ENCODE results near the gene CABP4.
"Not testable (repeated sequence)": the region's sequence is repeated elsewhere in the genome, so short reads cannot be mapped to it uniquely, and the experiment has no call there.

CABP4 gene

DNA sequence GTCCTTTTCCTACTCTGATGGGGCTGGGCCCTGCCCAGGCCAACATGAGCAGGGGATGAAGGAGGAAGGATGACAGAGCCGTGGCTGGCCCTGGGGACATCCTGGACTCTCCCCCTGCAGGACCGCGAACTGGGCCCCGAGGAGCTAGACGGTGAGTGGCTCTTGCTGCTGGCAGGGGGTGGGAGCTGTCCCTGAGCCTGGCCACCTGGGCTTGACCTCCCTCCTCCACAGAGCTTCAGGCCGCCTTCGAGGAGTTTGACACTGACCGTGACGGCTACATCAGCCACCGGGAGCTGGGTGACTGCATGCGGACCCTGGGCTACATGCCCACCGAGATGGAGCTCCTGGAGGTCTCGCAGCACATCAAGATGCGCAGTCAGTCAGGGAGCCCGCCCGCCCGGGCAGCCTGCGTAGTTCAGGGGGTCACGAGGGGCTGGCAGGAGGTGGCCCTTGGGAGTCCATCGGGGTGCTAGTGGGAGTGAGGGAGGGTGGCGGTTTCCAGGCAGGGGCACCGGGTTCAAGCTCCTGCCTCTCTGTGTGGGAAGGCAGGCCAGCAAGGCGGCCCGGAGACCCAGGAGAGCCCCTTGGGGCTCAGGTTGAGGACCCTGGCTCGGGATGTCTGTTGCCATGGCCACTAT is 1.0 kb downstream of the CABP4 start:
- DNase-seq = no peak

DNA sequence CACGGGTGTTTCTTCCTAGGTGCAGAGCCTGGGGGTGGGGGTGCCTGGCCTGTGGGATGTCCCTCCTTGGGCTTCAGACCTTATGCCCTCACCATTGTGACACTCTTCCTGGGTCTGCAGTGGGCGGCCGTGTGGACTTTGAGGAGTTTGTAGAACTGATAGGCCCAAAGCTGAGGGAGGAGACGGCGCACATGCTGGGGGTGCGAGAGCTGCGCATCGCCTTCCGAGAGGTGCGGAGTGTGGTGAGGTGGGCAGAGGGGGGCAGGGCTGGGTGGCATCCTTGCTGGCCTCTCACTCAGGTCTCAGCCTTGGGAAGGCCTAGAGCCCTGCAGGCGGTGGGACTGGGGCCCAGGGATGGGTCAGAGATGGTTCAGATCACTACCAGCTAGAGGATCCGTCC is 2.3 kb downstream of the CABP4 start:
- DNase-seq = no peak

DNA sequence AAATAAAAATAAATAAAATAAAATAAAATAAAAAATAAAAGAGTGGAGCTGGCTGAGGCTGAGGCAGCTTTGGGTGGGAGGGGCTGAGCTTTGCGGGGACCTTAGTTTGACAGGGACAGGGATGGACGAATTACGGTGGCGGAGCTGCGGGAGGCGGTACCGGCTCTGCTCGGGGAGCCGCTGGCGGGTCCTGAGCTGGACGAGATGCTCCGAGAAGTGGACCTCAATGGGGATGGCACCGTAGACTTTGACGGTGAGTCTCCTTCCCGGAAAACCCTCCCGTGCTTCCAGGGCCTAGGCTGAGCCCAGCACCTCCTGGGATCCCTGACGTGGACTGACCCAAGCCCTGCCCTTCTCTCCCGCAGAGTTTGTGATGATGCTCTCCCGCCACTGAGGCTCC is 3.1 kb downstream of the CABP4 start:
- no peak for DNase-seq

DNA sequence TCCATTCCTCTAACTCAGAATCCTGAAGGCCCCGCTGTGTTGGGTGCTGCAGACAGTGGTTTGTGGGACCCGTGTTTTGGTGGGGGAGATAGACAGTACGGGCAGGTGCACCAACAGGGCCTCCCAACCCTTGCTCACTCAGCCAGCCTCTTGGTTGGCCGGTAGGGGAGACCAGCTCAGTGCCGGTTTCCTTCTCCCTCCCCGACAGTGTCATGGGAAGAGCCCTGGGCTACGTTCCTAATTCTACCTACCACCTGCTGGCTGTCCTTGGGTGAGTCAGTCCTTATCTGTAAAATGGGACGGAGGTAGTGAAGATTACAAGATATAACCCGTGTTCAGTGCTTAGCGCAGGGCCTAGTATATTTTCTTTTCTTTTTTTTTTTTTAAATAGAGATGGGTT is 8.0 kb downstream of the CABP4 start:
- DNase-seq = no peak

DNA sequence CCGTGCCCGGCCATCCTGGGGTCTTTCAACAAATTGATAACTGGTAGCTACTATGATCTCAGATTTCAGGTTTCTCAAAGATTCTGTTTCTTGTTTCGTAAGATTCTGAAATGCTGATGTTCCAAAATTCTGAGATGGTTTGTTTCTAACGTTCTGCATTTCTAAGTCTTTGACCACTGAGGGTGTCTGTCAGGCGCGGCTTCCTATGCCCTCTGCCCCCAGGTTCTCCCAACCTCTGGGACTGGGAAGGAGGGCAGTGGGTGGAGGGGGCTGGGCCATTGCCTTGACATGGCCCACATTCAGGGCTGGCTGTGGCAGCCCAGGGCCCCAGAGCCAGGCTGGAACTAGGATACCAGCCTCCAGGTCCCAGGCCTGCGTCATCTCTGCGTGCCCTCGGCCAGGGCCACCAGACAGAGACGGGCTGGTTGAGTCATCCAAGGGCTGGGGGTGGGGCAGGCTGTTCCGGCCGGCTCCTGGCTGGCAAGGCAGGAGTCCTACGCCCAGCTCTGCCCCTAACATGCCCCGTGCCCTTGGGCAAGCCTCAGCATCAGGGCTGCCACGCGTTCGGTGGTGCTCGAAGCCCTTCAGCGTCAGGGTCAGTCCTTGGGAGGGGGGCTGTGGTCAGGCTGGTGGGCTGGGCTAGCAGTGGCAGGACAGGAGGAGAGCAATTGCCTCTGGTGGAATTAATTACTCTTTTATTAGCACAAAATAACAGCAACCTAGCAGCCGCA is 8.7 kb downstream of the CABP4 start:
- no peak for DNase-seq

DNA sequence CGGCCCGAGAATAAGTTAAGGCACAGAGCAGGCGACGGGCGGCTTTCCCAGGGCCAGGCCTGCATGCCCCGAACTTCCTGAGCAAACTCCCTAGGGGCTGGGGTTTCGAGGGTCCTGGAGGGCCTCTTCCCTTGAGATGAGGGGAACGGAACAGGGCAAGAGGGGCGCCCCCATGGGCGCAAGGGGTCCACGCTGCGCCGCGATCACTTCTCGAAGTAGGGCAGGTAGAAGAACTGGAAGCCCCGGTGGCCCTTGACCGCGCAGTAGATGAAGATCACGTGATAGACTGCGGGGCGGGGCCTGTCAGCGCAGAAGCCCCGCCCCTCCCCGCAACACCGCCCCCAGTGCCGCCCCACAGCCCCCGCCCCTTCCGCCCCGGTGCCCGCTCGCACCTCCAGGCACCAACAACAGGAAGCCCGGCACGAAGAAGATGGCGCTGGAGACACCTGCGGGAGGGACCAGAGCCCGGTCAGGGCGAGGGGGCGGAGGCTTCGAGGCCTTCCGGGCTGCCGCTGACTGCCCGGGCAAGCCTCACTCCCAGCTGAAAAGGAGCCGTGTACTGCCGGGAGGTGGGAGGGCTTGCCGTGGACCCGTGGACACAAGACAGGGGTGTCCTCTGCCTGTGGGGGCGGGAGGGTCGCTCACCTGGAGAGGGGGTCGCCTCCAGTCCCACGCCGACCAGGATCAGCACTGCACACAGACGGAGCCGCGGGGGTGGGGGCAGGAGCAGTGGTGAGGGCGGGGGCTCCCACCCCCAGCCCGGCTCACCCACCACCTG is 9.4 kb downstream of the CABP4 start:
- DNase-seq = peak; percentile 85 to 89

DNA sequence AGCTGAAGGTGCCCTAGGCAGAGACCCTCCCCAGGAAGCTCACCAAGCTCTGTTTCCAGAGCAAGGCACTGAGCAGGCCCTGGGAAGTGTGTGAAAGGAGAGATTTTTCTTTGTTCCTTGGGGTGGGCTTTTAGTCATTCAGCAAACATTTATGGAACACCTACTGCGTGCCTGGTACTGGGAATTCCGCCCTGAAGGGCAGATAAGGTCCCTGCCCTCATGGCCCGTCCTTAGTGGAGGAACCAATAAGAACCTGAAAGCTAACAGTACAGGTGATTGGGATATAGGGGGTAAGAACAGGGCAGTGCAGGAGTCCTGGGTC is 10.0 kb downstream of the CABP4 start:
- no peak for DNase-seq

DNA sequence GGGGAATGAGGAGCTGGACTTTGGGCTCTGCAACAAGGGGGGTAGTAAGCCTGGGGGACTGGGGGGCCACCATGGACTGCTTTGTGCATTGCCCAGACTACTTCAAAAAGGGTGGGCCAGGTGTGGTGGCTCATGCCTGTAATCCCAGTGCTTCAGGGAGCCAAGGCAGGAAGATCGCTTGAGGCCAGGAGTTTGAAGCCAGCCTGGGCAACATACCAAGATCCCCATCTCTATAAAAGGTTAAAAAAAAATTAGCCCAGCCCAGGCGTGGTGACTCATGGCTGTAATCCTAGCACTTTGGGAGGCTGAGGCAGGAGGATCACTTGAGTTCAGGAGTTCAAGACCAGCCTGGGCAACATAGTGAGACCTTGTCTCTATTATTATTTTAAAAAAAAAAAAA is 10.4 kb downstream of the CABP4 start:
- not testable (repeated sequence) for DNase-seq

DNA sequence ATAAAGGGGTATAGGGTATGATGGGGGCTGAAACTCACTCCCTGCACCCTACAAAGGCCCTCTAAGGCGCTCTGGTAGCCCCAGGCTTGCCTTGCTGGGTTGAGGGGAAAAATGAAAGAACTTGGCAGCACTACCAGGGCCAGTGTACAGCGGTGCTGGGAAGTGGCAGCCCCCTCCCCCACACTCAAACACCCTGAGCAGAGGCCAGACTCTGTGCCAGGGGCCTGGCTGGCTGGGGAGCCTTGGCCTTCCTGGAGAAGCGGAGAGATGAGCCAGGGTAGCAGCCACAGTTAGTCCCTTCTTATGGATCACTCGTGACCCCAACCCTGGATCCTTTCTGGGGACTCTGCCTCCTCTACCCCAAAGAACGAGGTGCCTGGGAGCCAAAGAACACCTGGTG is 11.2 kb downstream of the CABP4 start:
- DNase-seq = no peak

DNA sequence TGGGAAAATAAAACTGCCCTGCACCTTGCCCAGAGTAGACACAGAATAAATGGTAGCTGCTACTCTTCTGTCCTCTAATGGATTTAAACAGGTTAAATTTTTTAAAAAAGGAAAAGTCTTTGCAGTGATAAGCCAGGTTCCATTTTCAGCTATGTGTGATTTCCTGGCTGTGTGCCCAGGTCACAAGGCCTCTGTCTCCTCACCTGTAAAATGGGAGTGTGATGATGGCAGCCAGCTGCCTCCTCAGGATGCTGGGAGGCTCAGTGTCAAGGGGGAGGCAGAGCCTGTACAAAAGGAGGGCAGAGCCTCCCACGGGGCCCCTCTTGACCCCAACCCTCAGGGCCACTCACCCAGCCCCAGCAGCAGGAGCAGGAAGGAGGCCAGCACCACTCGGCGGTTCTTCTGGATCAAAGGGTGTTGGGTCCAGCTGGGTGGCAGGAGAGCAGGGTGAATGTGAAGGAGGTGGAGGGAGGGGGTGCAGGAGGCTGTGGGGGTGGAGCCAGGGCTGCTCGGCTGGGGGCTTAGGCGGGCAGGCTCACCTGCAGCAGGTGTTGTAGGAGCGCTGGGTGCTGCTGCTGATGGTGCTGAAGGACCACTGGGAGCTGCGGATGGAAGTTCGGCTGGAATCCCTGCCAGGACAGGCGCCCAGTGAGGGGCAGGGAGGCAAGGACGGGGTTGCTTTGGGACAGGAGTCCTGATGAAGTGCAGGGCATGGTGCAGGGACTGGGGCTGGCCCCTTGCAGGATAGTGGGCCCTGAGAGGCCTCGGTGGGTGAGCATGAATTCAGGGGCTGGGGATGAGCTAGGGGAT is 12.0 kb downstream of the CABP4 start:
- no peak for DNase-seq

DNA sequence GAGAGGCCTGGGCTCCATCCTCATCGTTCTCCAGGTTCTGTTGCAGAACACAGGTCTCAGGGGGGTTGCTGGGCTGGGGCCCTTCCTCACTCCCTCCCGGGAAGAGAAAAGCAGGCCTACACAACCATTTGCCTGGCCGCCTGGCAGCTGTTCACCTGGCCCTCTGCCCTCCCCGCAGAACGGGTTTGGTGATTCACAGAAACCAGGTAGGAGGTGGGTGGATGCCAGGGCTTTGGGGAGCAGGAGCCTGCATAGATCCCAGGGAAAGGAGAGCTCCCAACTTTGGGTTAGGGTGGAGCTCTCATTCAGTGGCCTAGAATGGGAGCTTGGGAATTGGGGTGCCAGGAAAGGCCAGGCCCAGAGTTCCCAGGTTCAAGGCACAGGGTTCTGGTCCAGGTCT is 12.9 kb downstream of the CABP4 start:
- DNase-seq = no peak

DNA sequence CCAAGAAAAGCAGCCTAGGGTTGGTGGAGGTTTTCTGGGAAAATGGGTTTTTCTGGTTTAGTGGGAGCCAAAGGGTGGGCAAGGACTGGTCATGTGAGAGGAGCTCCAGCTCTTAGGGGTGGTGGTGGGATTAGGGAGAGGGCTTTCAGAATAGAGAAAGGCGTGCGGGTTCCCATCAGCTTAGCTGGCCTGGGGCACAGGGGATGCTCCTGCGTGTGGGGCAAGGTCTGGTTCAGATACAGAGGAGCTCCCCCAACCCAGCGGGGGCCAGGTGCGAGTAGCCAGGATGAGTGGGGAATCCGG is 13.3 kb downstream of the CABP4 start:
- DNase-seq = no peak

DNA sequence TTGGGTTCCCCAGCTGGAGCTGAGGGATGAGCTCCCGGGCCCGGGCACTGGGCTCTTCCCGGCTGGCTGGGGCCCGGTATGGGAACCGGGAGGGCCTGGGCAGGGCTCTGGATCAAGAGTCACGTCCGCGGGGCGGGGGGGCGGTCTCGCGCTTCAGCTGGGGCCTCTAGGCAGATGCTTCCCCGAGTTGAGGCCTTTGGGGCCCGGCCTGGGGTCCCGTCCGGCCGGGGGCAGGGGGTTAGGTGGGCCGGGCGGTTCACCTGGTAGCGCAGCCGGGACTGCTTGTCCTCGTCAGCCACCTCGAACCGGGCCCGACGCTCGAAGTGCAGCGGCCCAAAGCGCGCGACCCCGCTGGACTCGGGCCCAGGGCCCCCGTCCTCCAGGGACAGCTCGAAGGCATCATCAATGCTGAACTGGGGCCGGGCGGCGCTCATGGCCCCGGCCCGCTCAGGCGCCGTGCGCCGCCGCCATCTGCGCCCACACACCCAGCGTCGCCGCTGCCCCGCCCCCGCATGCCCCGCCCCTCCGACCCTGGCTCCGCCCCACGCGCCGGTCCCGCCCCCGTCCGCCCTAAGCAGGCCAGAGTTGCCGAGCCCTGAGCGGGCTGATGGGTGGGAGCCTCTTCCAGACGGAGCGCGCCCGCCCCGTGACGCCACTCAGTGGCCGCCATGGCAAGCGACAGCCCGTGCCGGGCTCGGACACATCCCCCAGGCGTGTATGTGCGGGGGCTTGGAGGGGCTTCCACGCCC is 13.8 kb downstream of the CABP4 start, which contains the start of gene TMEM134:
Gene TMEM134, minus strand, starts transcription at position 493 of the 749 bp plus-strand sequence. Its CDS starts 59 bp downstream, at position 434.
- DNase-seq = peak; percentile 88 to 90

DNA sequence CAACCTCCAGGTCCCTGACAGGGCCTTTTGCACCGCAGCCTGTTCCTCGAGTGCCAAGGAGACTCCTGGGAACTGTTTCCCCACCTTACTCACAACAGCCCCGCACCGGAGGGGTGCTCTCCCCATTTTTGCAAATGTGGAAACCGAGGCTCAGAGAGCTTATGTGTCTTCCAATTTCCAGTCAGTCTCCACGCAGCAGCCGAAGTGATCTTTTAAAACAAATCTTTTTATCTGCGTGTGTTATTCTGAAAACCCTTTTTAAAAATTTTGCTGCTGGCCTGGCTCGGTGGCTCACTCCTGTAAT is 14.3 kb downstream of the CABP4 start:
- no peak for DNase-seq

DNA sequence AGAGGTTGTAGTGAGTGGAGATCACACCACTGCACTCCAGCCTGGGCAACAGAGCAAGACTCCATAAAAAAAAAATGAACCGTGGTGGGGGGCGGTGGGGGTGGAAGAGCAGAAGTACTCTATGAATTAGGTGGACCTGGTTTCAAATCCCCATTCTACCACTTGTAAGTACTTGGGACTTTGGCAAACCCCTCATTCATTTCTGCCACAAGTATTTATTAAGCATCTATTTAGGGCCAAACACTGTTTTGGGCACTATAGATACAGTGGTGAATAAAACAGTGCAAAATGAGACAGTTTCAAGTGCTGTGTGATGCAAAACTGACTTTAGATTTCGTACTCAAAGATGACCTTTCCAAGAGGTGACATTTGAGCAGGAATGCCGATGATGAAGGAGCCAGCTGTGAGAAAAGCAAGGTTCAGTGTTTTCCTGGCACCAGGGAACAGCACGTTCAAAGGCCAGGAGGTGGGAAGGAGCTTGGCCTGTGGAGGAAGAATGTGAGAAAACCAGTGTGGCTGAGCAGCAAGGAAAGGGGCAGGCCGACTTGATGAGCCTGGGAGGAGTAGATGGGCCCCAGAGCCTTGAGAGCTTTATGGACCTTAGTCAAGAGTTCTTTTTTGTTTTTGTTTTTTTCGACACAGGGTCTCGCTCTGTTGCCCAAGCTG is 15.3 kb downstream of the CABP4 start:
- no peak for DNase-seq

DNA sequence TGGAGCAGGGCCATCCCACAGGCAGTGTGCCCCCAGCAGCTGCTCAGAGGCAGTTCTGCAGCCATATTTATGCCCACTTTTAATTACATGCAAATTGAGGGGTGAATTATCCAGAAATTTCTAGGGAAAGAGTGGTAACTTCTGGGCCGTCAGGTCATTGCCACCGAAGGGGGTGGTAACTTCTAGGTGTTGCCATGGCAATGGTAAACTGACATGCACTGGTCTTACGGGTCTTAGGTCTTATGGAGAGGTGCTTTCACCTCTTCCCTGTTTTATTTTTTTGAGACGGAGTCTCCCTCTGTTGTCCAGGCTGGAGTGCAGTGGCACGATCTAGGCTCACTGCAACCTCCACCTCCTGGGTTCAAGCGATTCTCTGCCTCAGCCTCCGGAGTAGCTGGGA is 17.7 kb downstream of the CABP4 start:
- DNase-seq = no peak

DNA sequence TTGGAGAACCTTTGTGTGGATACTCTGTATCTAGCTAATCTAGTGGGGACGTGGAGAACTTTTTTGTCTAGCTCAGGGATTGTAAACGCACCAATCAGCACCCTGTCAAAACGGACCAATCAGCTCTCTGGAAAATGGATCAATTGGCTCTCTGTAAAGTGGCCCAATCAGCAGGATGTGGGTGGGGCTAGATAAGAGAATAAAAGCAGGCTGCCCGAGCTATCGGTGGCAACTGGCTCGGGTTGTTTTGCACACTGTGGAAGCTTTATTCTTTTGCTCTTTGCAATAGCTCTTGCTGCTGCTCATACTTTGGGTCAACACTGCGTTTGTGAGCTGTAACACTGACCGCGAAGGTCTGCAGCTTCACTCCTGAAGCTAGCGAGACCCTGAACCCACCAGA is 21.5 kb downstream of the CABP4 start:
- not testable (repeated sequence) for DNase-seq

DNA sequence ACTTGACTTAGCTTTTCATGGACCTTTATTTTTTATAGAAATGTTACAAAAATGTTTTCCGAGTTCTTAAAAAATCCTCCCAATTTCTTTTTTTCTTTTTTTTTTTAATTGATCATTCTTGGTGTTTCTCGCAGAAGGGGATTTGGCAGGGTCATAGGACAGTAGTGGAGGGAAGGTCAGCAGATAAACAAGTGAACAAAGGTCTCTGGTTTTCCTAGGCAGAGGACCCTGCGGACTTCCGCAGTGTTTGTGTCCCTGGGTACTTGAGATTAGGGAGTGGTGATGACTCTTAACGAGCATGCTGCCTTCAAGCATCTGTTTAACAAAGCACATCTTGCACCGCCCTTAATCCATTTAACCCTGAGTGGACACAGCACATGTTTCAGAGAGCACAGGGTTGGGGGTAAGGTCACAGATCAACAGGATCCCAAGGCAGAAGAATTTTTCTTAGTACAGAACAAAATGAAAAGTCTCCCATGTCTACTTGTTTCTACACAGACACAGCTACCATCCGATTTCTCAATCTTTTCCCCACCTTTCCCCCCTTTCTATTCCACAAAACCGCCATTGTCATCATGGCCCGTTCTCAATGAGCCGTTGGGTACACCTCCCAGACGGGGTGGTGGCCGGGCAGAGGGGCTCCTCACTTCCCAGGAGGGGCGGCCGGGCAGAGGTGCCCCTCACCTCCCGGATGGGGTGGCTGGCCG is 22.3 kb downstream of the CABP4 start:
- not testable (repeated sequence) for DNase-seq

DNA sequence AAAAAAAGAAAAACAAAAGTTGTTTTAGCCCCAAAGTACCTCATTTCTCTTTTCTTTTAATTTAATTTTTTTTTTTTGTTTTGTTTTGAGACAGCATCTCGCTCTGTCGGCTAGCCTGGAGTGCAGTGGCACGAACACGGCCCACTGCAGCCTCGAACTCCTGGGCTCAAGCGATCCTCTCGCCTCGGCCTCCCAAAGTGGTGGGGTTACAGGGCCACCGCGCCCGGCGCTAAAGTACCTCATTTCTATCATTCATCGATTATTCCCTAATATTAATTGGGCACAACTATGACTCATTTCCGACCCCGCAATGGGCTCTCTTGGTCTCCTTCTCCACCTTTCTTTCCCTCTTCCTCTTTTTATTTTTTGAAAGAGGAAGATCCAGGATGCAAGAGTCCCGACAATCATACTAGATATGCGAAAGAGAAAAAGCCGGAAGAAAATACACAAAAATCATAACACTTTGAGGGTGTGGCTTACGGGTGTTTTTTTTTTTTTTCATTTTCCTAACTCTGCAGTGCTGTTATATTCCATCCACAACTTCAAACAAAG is 27.2 kb downstream of the CABP4 start:
- no peak for DNase-seq

DNA sequence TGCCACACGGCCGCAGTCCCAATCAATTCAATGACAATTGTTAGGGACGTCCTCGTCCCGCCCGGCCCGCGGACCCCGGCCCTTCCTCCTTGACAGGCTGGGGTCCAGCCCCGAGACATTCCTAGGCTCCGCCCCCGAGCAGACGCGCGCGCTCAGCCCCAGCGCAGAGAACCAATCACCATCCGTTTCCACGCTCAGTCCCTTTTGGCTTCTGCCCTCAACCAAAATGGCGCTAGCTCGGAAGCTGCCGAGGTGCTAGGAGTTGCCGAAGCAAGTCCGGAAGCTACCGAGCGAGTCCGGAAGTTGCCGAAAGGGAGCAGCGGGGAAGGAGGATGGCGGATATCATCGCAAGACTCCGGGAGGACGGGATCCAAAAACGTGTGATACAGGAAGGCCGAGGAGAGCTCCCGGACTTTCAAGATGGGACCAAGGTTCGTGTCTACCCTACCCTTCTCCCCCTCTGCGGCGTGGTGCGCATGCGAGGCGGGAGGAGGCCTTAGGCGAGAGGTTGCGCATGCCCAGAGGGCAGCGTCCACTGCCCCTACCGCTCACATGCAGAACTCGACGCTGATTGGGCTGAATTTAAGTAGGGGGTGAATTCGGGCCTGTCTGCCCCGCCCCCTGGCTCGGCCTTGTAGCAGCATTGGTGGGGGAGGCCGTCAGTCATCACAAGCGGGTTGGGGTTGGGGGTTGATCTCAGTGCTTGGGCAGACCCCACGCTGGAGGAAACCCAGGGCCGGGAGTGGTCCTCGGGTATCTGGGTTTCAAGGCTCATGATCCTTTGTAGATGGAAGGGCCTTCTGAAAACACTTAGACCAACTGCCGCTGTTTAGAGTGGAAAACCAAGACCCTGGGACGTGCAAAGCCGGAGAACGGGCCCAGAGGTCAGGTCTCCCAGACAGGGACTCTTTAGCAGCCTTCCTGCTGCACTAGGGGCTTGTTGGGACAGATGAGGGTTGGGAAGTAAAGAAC is 28.0 kb downstream of the CABP4 start, which contains the start of gene AIP:
Gene AIP, plus strand, starts transcription at position 200 of the 972 bp plus-strand sequence. Its CDS starts 133 bp downstream, at position 333.
- peak; percentile 96 to 97 for DNase-seq

All from activated CD4-positive, alpha-beta T cell treated with anti-CD3 and anti-CD28 coated beads, Interleukin-2, amount 50 U/mL, for 4 hours (primary cell).